DOHH2 (cell line): Measurements from ENCODE around the gene ELP1.

Experiments
- H3F3A ChIP-seq: fragments of 200-600 bp; sonication (generic), shearing (Covaris generic); 2 replicates; pipeline ENCODE4 v1.6.0; 2016; ENCODE audit warnings: antibody characterized with exemption, mild to moderate bottlenecking; ENCODE audit not compliant: control insufficient read depth, insufficient read depth
- H3K27ac ChIP-seq: fragments of 200-600 bp; sonication (generic); 2 replicates; pipeline ENCODE4 v1.5.1; 2014; ENCODE audit warnings: low read depth, mild to moderate bottlenecking, low read length, moderate library complexity
- H3K27me3 ChIP-seq: fragments of 200-600 bp; sonication (generic); 2 replicates; pipeline ENCODE4 v1.6.1; 2014; ENCODE audit warnings: mild to moderate bottlenecking, low read length, mixed read lengths; ENCODE audit not compliant: control insufficient read depth
- H3K36me3 ChIP-seq: fragments of 200-600 bp; sonication (generic); 2 replicates; pipeline ENCODE4 v1.6.1; 2014; ENCODE audit warnings: mild to moderate bottlenecking, low read length, moderate library complexity, mixed read lengths; ENCODE audit not compliant: control insufficient read depth
- H3K4me1 ChIP-seq: fragments of 200-600 bp; sonication (generic); 2 replicates; pipeline ENCODE4 v1.6.1; 2014; ENCODE audit warnings: mild to moderate bottlenecking, low read length, mixed read lengths; ENCODE audit not compliant: control insufficient read depth
- H3K4me2 ChIP-seq: fragments of 200-600 bp; sonication (generic); 2 replicates; pipeline ENCODE4 v1.6.0; 2014; ENCODE audit warnings: mild to moderate bottlenecking, low read length, moderate library complexity
- H3K4me3 ChIP-seq: fragments of 200-600 bp; sonication (generic); 2 replicates; pipeline ENCODE4 v1.5.1; 2014; ENCODE audit warnings: mild to moderate bottlenecking, low read length, mixed read lengths
- H3K79me2 ChIP-seq: fragments of 200-600 bp; sonication (generic); 2 replicates; pipeline ENCODE4 v1.6.1; 2014; ENCODE audit warnings: mild to moderate bottlenecking, low read length, mixed read lengths; ENCODE audit not compliant: control insufficient read depth
- H3K9me2 ChIP-seq: fragments of 200-600 bp; sonication (generic); replicated peaks from 2 replicates; pipeline ENCODE4 v1.6.1; 2014; ENCODE audit warnings: mild to moderate bottlenecking, low read length, mixed read lengths; ENCODE audit not compliant: control insufficient read depth
- H3K9me3 ChIP-seq: fragments of 200-600 bp; sonication (generic); 2 replicates; pipeline ENCODE4 v1.6.1; 2014; ENCODE audit warnings: antibody characterized with exemption, low read length, mixed read lengths; ENCODE audit not compliant: control insufficient read depth, insufficient read depth
- H4K20me1 ChIP-seq: fragments of 200-600 bp; sonication (generic); 2 replicates; pipeline ENCODE4 v1.6.0; 2014; ENCODE audit warnings: low read depth, mild to moderate bottlenecking, antibody characterized with exemption, low read length, moderate library complexity; ENCODE audit not compliant: control insufficient read depth, insufficient read depth
- EZH2phosphoT487 ChIP-seq: fragments of 200-600 bp; sonication (generic); IDR thresholded peaks from 2 replicates; pipeline ENCODE4 v1.6.1; 2017; ENCODE audit warnings: borderline replicate concordance, mild to moderate bottlenecking, antibody characterized with exemption, low read length, moderate library complexity, mixed read lengths
- TF ChIP-seq, protein P1 (sequence below): fragments of 200-600 bp; sonication (generic); IDR thresholded peaks from one replicate; pipeline ENCODE4 v1.5.1; 2014; ENCODE audit warnings: antibody characterized with exemption, mild to moderate bottlenecking, low read depth, low read length; ENCODE audit not compliant: poor library complexity, severe bottlenecking

ELP1 gene

DNA sequence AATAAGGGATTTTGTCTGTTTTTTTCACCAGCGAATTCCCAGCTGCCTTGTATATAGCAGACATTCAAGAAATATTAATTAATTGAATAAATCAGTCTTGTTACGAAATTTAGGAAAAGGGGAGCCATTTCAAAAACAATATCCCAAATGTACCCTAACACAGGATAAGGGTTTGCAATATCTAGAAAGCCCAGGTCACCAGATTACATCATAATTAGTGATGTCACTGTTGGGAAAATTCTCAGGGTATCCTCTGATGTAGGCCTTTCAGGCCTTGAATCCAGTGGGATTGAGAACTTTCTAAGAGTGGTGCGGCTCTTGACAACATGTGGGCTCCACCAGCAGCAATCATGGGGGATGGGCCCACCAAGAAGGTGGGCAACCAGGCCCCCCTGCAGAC, 71.9 kb downstream of the ELP1 start, which contains the start of gene ACTL7A:
Gene ACTL7A (plus strand): TSS at position 270 of the 400 bp plus-strand sequence. CDS start 57 bp downstream, at position 327.
- TF ChIP-seq, protein P1, sequence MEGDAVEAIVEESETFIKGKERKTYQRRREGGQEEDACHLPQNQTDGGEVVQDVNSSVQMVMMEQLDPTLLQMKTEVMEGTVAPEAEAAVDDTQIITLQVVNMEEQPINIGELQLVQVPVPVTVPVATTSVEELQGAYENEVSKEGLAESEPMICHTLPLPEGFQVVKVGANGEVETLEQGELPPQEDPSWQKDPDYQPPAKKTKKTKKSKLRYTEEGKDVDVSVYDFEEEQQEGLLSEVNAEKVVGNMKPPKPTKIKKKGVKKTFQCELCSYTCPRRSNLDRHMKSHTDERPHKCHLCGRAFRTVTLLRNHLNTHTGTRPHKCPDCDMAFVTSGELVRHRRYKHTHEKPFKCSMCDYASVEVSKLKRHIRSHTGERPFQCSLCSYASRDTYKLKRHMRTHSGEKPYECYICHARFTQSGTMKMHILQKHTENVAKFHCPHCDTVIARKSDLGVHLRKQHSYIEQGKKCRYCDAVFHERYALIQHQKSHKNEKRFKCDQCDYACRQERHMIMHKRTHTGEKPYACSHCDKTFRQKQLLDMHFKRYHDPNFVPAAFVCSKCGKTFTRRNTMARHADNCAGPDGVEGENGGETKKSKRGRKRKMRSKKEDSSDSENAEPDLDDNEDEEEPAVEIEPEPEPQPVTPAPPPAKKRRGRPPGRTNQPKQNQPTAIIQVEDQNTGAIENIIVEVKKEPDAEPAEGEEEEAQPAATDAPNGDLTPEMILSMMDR = no peak
- TF ChIP-seq EZH2phosphoT487 = no peak
- Histone ChIP-seq H3K4me3 (no peak within 1 kb of the TSS), H3K27me3 (no peaks in the 10 kb centered on the region), H3K4me2 (no peak within 1 kb of the TSS), H3K79me2 (no peaks in the 10 kb centered on the region), H3K9me2 (no peaks in the 10 kb centered on the region), H3K4me1 (no peaks in the 10 kb centered on the region), H3K9me3 (no peaks in the 10 kb centered on the region), H3F3A (no peaks in the 10 kb centered on the region), H3K27ac (no peak within 1 kb of the TSS), H3K36me3 (no peaks in the 10 kb centered on the region), H4K20me1 (no peaks in the 10 kb centered on the region)

DNA sequence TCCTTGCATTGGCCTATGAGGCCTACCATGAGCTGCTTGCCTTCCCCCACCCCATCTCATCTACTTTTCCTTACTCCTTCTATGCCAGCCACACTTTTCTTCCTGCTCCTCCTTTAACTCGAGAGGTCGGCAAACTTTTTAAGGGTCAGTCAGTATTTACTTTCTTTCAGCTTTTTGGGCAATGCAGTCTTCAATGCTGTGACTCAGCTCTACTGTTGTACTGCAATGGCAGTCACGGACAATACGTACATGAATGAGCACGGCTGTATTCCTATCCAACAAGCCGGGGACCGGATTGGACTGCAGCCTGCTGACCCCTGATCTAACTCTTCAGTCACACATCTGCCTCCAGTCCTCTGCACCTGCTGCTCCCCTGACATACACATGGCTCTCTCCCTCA, 72.5 kb downstream of the ELP1 start:
- no peak for TF ChIP-seq EZH2phosphoT487
- TF ChIP-seq, protein P1 = no peak
- no peaks in the 10 kb centered on the region for H3K9me2 ChIP-seq
- H3F3A ChIP-seq = no peaks in the 10 kb centered on the region
- H3K4me1 ChIP-seq = no peaks in the 10 kb centered on the region
- no peaks in the 10 kb centered on the region for H3K79me2 ChIP-seq
- no peak overlapping the region for H3K4me3 ChIP-seq
- H4K20me1 ChIP-seq = no peaks in the 10 kb centered on the region
- no peaks in the 10 kb centered on the region for H3K36me3 ChIP-seq
- no peak overlapping the region for H3K27ac ChIP-seq
- no peak overlapping the region for H3K4me2 ChIP-seq
- no peaks in the 10 kb centered on the region for H3K27me3 ChIP-seq
- no peaks in the 10 kb centered on the region for H3K9me3 ChIP-seq

DNA sequence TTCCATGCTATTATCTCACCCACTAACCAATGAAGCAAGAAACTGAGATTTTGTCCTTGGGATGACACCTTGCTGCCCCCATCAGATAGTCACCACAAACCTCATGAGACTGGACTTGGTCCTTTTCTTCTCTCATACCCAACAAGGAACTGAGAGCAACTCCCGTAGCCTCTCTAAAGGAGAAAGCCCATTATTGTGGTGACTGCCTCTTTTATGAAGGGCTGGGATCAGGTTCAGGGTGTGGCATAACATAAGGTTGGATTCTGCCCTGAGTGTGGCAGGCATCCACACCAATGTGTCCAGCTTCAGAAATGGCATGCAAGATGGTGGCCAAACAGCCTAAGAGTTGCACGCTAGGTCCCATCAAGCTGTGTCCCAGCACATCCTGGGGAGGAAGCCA, 73.2 kb downstream of the ELP1 start:
- no peak overlapping the region for H3K27ac ChIP-seq
- no peaks in the 10 kb centered on the region for H3K9me3 ChIP-seq
- no peaks in the 10 kb centered on the region for H3K4me1 ChIP-seq
- no peaks in the 10 kb centered on the region for H3F3A ChIP-seq
- no peaks in the 10 kb centered on the region for H3K79me2 ChIP-seq
- H3K4me2 ChIP-seq = no peak overlapping the region
- H3K4me3 ChIP-seq = no peak overlapping the region
- no peaks in the 10 kb centered on the region for H4K20me1 ChIP-seq
- H3K27me3 ChIP-seq = no peaks in the 10 kb centered on the region
- no peak for TF ChIP-seq EZH2phosphoT487
- TF ChIP-seq, protein P1 = no peak
- no peaks in the 10 kb centered on the region for H3K36me3 ChIP-seq
- no peaks in the 10 kb centered on the region for H3K9me2 ChIP-seq

DNA sequence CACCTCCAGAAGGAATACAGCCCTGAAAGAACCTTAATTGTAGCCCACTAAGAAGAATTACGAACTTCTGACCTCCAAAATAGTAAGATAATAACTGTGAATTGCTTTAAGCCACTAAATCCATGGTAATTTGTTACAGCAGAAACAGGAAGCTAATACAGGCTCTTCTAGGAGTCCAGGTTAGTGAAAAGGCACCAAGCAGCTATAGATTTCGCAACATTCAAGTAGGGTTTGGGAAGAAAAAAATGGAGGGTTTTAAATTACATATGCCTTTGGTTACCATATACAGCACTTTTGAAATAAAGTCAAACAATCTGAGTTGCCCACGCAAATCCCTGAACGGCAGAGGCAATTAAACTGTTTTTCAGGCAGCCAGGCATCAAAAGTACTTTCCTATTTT, 73.6 kb downstream of the ELP1 start:
- Histone ChIP-seq H3K9me2 (no peaks in the 10 kb centered on the region), H3K27me3 (no peaks in the 10 kb centered on the region), H3K79me2 (no peaks in the 10 kb centered on the region), H3K4me3 (no peak overlapping the region), H3K4me2 (no peak overlapping the region), H3F3A (no peaks in the 10 kb centered on the region), H3K9me3 (no peaks in the 10 kb centered on the region), H4K20me1 (no peaks in the 10 kb centered on the region), H3K36me3 (no peaks in the 10 kb centered on the region), H3K27ac (no peak overlapping the region), H3K4me1 (no peaks in the 10 kb centered on the region)
- TF ChIP-seq, protein P1 = no peak
- no peak for TF ChIP-seq EZH2phosphoT487
